Measurements from ENCODE around the gene ZCCHC24. TPM values are rescaled to one million over a fixed set of nuclear protein-coding genes. Genes with fewer than 3 reads are reported as not detected.

Gene ZCCHC24
- total and polyA plus RNA-seq, 4 donors = 7.8 to 23.9 (median 14.8) TPM

GRCh38 chr10:79433324-79434222 is 11.9 kb downstream of the ZCCHC24 start (continued):
- TF ChIP-seq, protein P1, sequence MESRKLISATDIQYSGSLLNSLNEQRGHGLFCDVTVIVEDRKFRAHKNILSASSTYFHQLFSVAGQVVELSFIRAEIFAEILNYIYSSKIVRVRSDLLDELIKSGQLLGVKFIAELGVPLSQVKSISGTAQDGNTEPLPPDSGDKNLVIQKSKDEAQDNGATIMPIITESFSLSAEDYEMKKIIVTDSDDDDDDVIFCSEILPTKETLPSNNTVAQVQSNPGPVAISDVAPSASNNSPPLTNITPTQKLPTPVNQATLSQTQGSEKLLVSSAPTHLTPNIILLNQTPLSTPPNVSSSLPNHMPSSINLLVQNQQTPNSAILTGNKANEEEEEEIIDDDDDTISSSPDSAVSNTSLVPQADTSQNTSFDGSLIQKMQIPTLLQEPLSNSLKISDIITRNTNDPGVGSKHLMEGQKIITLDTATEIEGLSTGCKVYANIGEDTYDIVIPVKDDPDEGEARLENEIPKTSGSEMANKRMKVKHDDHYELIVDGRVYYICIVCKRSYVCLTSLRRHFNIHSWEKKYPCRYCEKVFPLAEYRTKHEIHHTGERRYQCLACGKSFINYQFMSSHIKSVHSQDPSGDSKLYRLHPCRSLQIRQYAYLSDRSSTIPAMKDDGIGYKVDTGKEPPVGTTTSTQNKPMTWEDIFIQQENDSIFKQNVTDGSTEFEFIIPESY (IDR thresholded peaks at IDR 0.05) = no peak
- no peak for TF ChIP-seq SP1 (IDR thresholded peaks at IDR 0.05)

DNA sequence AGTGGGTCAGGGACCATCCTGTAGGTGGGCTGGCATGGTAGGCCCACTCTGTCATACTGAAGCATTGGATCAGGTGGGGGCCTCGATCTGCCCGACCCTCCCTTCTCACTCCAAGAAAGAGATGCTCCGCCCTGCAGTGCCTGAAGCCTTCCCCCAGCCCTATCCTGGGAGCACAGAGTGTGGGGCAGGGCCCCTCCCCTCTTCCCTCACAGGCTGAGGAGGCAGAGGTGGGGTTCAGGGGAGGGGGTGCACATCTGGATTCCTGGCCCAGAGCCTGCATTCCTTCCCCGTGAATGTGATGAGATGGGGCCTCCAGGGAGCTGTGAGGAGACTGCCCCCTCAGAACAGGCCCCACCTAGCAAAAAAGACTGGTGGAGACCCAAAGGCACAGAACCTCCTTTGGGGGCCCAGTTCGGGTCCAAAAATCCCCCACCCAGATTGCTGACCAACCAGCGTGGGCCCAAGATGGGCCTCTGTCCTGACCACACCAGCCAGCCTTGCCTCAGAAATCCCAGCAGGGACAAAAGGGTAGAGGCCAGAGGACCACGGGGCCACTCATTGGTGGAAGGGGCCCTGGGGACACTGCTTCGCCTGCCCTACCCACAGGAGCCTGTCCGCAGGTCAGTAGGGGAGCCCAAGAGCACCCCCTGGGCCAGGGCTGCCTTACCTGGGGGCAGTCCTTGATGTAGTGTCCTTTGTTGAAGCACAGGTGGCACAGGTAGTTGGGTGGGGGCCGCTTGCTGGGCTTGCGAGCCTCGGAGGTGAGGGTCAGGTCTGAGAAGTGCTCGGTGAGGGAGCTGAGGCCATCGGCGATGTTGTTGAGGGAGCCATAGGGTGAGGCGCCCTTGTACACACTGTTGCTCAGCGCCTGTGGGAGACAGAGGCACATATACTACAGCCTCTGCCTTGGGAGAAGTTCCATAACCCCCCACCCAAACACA is 13.3 kb downstream of the ZCCHC24 start:
- DNase-seq (ENCODE audit: low spot score) = no peak
- WGBS = 92% methylated on average over 17 of the region's 17 CpGs
- Histone ChIP-seq H3K27me3 (ENCODE audit: control insufficient read depth in 4 of 4, insufficient read depth in 4 of 4, low read length in 3 of 4) (no peaks in the 10 kb centered on the region), H3K36me3 (ENCODE audit: control insufficient read depth in 4 of 4, insufficient read depth in 3 of 4, low read depth in 1 of 4, low read length in 3 of 4) (peaks cover 1 to 28% (median 19%) of the 10 kb centered on the region in 4 donors), H3K9ac (ENCODE audit: low read depth in 1 of 2, low read length in 2 of 2) (no peak overlapping the region), H3K27ac (ENCODE audit: low read depth in 1 of 2, low read length in 2 of 2) (no peak overlapping the region), H3K4me3 (ENCODE audit: low read depth in 1 of 3, low read length in 3 of 3) (no peak overlapping the region), H3K4me1 (ENCODE audit: control insufficient read depth in 4 of 4, insufficient read depth in 4 of 4, low read length in 3 of 4) (peaks cover 0 to 21% (median 7%) of the 10 kb centered on the region in 4 donors), H3K9me3 (ENCODE audit: control insufficient read depth in 4 of 4, low read length in 3 of 4) (no peaks in the 10 kb centered on the region)
- no peak for TF ChIP-seq HNF4A (conservative IDR thresholded peaks at IDR 0.05)
- no peak for TF ChIP-seq RAD21 (IDR thresholded peaks at IDR 0.05)
- TF ChIP-seq, protein P2, sequence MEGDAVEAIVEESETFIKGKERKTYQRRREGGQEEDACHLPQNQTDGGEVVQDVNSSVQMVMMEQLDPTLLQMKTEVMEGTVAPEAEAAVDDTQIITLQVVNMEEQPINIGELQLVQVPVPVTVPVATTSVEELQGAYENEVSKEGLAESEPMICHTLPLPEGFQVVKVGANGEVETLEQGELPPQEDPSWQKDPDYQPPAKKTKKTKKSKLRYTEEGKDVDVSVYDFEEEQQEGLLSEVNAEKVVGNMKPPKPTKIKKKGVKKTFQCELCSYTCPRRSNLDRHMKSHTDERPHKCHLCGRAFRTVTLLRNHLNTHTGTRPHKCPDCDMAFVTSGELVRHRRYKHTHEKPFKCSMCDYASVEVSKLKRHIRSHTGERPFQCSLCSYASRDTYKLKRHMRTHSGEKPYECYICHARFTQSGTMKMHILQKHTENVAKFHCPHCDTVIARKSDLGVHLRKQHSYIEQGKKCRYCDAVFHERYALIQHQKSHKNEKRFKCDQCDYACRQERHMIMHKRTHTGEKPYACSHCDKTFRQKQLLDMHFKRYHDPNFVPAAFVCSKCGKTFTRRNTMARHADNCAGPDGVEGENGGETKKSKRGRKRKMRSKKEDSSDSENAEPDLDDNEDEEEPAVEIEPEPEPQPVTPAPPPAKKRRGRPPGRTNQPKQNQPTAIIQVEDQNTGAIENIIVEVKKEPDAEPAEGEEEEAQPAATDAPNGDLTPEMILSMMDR (IDR thresholded peaks at IDR 0.05; ENCODE audit: low read depth, low read length, missing input control) = no peak

- TF ChIP-seq NR2F2 (IDR thresholded peaks at IDR 0.05) (no peak), SP1 (IDR thresholded peaks at IDR 0.05) (no peak), REST (IDR thresholded peaks at IDR 0.05) (no peak), HNF4G (IDR thresholded peaks at IDR 0.05) (no peak), RAD21 (IDR thresholded peaks at IDR 0.05) (no peak)
- TF ChIP-seq, protein P3, sequence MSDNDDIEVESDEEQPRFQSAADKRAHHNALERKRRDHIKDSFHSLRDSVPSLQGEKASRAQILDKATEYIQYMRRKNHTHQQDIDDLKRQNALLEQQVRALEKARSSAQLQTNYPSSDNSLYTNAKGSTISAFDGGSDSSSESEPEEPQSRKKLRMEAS (IDR thresholded peaks at IDR 0.05) = no peak
- H3K4me1 ChIP-seq (ENCODE audit: control insufficient read depth in 4 of 4, insufficient read depth in 4 of 4, low read length in 3 of 4) = peaks cover 0 to 16% (median 4%) of the 10 kb centered on the region in 4 donors
- no peak for DNase-seq (ENCODE audit: low spot score)
- no peak overlapping the region for H3K4me3 ChIP-seq (ENCODE audit: low read depth in 1 of 3, low read length in 3 of 3)
- no peaks in the 10 kb centered on the region for H3K9me3 ChIP-seq (ENCODE audit: control insufficient read depth in 4 of 4, low read length in 3 of 4)
- H3K9ac ChIP-seq (ENCODE audit: low read depth in 1 of 2, low read length in 2 of 2) = no peak overlapping the region
- H3K27me3 ChIP-seq (ENCODE audit: control insufficient read depth in 4 of 4, insufficient read depth in 4 of 4, low read length in 3 of 4) = no peaks in the 10 kb centered on the region
- H3K27ac ChIP-seq (ENCODE audit: low read depth in 1 of 2, low read length in 2 of 2) = no peak overlapping the region
- H3K36me3 ChIP-seq (ENCODE audit: control insufficient read depth in 4 of 4, insufficient read depth in 3 of 4, low read depth in 1 of 4, low read length in 3 of 4) = peaks cover 1 to 28% (median 19%) of the 10 kb centered on the region in 4 donors
- 80% methylated on average over 5 of the region's 5 CpGs for WGBS
Measured at GRCh38 chr10:79431428-79431827, 14.0 kb downstream of the ZCCHC24 start.

Data from liver (tissue), 9 donors.